ENCODE results near the gene ZNF787. TPM values are rescaled to one million over a fixed set of nuclear protein-coding genes. Genes with fewer than 3 reads are reported as not detected.
A peak's percentile ranks its signal among the peaks of the same experiment; 100 is the strongest.

The ZNF787 gene
- total and polyA plus RNA-seq, 2 of the 8 experiments (the other 6 are each of a cell fraction or from before 2014, with no cell fraction given): 19.7 to 56.0 TPM

- H4K5ac ChIP-seq (ENCODE audit: insufficient read length, low read depth, low read length): no peak overlapping the region
Measured at GRCh38 chr19:56144376-56144775, 23.3 kb upstream of the ZNF787 start.

More at GRCh38 chr19:56144376-56144775, 23.3 kb upstream of the ZNF787 start:
- H3K4me3 ChIP-seq (ENCODE audit: extremely low read depth in 1 of 4, insufficient read depth in 2 of 4, low read depth in 3 of 4, low read length in 4 of 4): no peak overlapping the region
- peaks cover 0 to 15% of the 10 kb centered on the region in 2 experiments for H4K20me1 ChIP-seq (replicated peaks in 1 of 2; ENCODE audit: control insufficient read depth in 1 of 2, insufficient read depth in 2 of 2, low read length in 2 of 2)
- H2BK15ac ChIP-seq (ENCODE audit: low read length): no peak overlapping the region
- peaks cover 0 to 7% (median 3%) of the 10 kb centered on the region in 4 experiments; a peak in 5 of 7 replicates for H3K4me1 ChIP-seq (replicated peaks in 1 of 4; ENCODE audit: control insufficient read depth in 3 of 4, insufficient read depth in 4 of 4, low read length in 3 of 4)
- no peak overlapping the region for H2AK5ac ChIP-seq (ENCODE audit: low read depth, low read length)
- no peak overlapping the region for H3K14ac ChIP-seq (ENCODE audit: insufficient read length)
- H3K27ac ChIP-seq (ENCODE audit: low read depth, low read length): no peak overlapping the region
- H2BK5ac ChIP-seq (ENCODE audit: low read depth, low read length): no peak overlapping the region
- no peak overlapping the region for H2AFZ ChIP-seq (ENCODE audit: low read length)
- no peak overlapping the region for H4K91ac ChIP-seq (replicated peaks; ENCODE audit: insufficient read length, low read length)
- WGBS, 2 experiments (ENCODE audit: extremely low coverage in 1 of 2, insufficient coverage in 1 of 2, insufficient read length in 1 of 2, insufficient replicate concordance in 2 of 2, low coverage in 1 of 2, low lambda C conversion rate in 2 of 2, missing lambda C conversion rate in 1 of 2): 86% methylated on average over 6 of the region's 6 CpGs; no CpG with 5 or more reads in 1 of the 2 experiments
- peaks cover 0 to 30% of the 10 kb centered on the region in 2 experiments; a peak in 2 of 4 replicates for H3K79me2 ChIP-seq (ENCODE audit: control insufficient read depth in 1 of 2, insufficient read depth in 2 of 2, low read length in 2 of 2)
- no peak overlapping the region for H2BK120ac ChIP-seq (replicated peaks; ENCODE audit: low read depth, low read length)
- no peak overlapping the region for H3K56ac ChIP-seq (replicated peaks; ENCODE audit: insufficient read length, low read depth, low read length)
- H3K23me2 ChIP-seq (ENCODE audit: low read depth, low read length): peaks cover 10% of the 10 kb centered on the region; the same call in 1 of the 2 replicates
- ChIA-PET POLR2A (ENCODE audit: partially characterized antibody) (interaction anchor here (1.6 to 5.2 kb wide), 2 partner anchors 10 to 17 kb away, joined by 5 to 21 read pairs; no protein-coding TSS in a partner anchor), CTCF (ENCODE audit: partially characterized antibody) (interaction anchor here (1.6 to 6.5 kb wide), 2 partner anchors 9 to 68 kb away, joined by 5 to 47 read pairs; no protein-coding TSS in a partner anchor)
- peaks cover 0 to 22% (median 4%) of the 10 kb centered on the region in 4 experiments; a peak in 5 of 8 replicates for H3K36me3 ChIP-seq (ENCODE audit: control insufficient read depth in 2 of 4, insufficient read depth in 4 of 4, low read length in 3 of 4)
- H3K27me3 ChIP-seq (replicated peaks in 1 of 4; ENCODE audit: control insufficient read depth in 3 of 4, extremely low read depth in 1 of 4, insufficient read depth in 3 of 4, low read length in 3 of 4): no peaks in the 10 kb centered on the region
- no peak for FAIRE-seq
- no peaks in the 10 kb centered on the region for H3K9me3 ChIP-seq (ENCODE audit: insufficient read depth in 2 of 2, low read depth in 1 of 2, low read length in 1 of 2)
- no peak overlapping the region for H3K4ac ChIP-seq (replicated peaks; ENCODE audit: insufficient read length, low read depth, low read length)
- no peak for DNase-seq (ENCODE audit: low read depth in 1 of 2, low spot score in 2 of 2)
- H3K4me2 ChIP-seq (ENCODE audit: insufficient read depth in 1 of 2, low read depth in 2 of 2, low read length in 2 of 2): no peak overlapping the region
- H3K23ac ChIP-seq (ENCODE audit: insufficient read length): no peak overlapping the region
- TF ChIP-seq EZH2 (IDR thresholded peaks at IDR 0.05; ENCODE audit: low read depth, low read length, severe bottlenecking) (no peak), SIRT6 (IDR thresholded peaks at IDR 0.05; ENCODE audit: low read length) (no peak), TAF7 (optimal IDR thresholded peaks at IDR 0.05; ENCODE audit: borderline replicate concordance, low read depth, low read length) (no peak), GABPA (IDR thresholded peaks at IDR 0.05; ENCODE audit: borderline replicate concordance, insufficient read depth, low read length) (no peak), GTF2F1 (IDR thresholded peaks at IDR 0.05; ENCODE audit: borderline replicate concordance, low read depth, low read length) (no peak), MAFK (IDR thresholded peaks at IDR 0.05; ENCODE audit: low read depth, low read length) (no peak), POLR2A (IDR thresholded peaks at IDR 0.05; ENCODE audit: control extremely low read depth in 1 of 2, low read depth in 2 of 2, low read length in 2 of 2) (no peak), CTBP2 (IDR thresholded peaks at IDR 0.05; ENCODE audit: borderline replicate concordance, insufficient read depth, insufficient read length, low read length) (no peak), JUND (IDR thresholded peaks at IDR 0.05; ENCODE audit: low read length) (no peak), TBP (IDR thresholded peaks at IDR 0.05; ENCODE audit: low read depth, low read length) (no peak), KDM1A (IDR thresholded peaks at IDR 0.05; ENCODE audit: borderline replicate concordance, low read length) (no peak), TCF12 (IDR thresholded peaks at IDR 0.05; ENCODE audit: low read depth, low read length) (no peak)
- H3K18ac ChIP-seq (ENCODE audit: extremely low read depth, low read length): no peak overlapping the region
- peaks cover 10% of the 10 kb centered on the region for H3K79me1 ChIP-seq (ENCODE audit: low read depth, low read length)
- no peak overlapping the region for H3K9ac ChIP-seq (replicated peaks in 1 of 4; ENCODE audit: extremely low read depth in 1 of 4, low read depth in 3 of 4, low read length in 3 of 4)
- peak overlapping the region; percentile 0; the same call in 1 of the 2 replicates for H4K8ac ChIP-seq (ENCODE audit: extremely low read depth, insufficient read depth, low read length)
- no peak overlapping the region for H2BK12ac ChIP-seq (ENCODE audit: low read depth, low read length)
- H2BK20ac ChIP-seq (ENCODE audit: low read length): no peak overlapping the region

All from H1 (cell line).